SW480 (cell line): ENCODE measurements around the gene TCFL5.
A peak's percentile ranks its signal among the peaks of the same experiment; 100 is the strongest.

ENCODE experiments used
- DNase-seq: peaks from one replicate; pipeline ENCODE4 v3.0.0-alpha.2; 2016; ENCODE audit warnings: low spot score

Gene TCFL5

GRCh38 chr20:62861726-62862336, at the start of gene TCFL5:
Gene TCFL5 (minus strand): TSS chr20:62861822. CDS start chr20:62861670, 152 bp downstream.
- peak; percentile 90 for DNase-seq

- no peak for DNase-seq
These were observed 49.3 kb upstream of the TCFL5 start for GRCh38 chr20:62910777-62911497.

GRCh38 chr20:62910217-62910766, 48.7 kb upstream of the TCFL5 start:
- no peak for DNase-seq

- no peak for DNase-seq
These were observed 47.6 kb upstream of the TCFL5 start for GRCh38 chr20:62908971-62909791.

- no peak for DNase-seq
These were observed 46.0 kb upstream of the TCFL5 start for GRCh38 chr20:62907384-62908317.

- no peak for DNase-seq
These were observed 45.2 kb upstream of the TCFL5 start for GRCh38 chr20:62906647-62907375.

GRCh38 chr20:62906209-62906608, 44.6 kb upstream of the TCFL5 start:
- no peak for DNase-seq

GRCh38 chr20:62905536-62906117, 44.0 kb upstream of the TCFL5 start:
- DNase-seq = no peak

- no peak for DNase-seq
These were observed 41.4 kb upstream of the TCFL5 start for GRCh38 chr20:62902926-62903615.

GRCh38 chr20:62901891-62902290, 40.3 kb upstream of the TCFL5 start:
- no peak for DNase-seq

- DNase-seq = peak; percentile 55
These were observed 39.3 kb upstream of the TCFL5 start for GRCh38 chr20:62900692-62901584.

GRCh38 chr20:62900052-62900691, 38.5 kb upstream of the TCFL5 start:
- DNase-seq = peak; percentile 71

GRCh38 chr20:62899633-62900051, 38.0 kb upstream of the TCFL5 start:
- no peak for DNase-seq

GRCh38 chr20:62898970-62899632, 37.5 kb upstream of the TCFL5 start:
- no peak for DNase-seq

GRCh38 chr20:62898093-62898964, 36.7 kb upstream of the TCFL5 start:
- DNase-seq = no peak

GRCh38 chr20:62897666-62898065, 36.0 kb upstream of the TCFL5 start:
- DNase-seq = no peak

GRCh38 chr20:62896526-62896925, 34.9 kb upstream of the TCFL5 start:
- DNase-seq = no peak
